Measurements from ENCODE around the gene LMAN1L.

Gene LMAN1L

DNA sequence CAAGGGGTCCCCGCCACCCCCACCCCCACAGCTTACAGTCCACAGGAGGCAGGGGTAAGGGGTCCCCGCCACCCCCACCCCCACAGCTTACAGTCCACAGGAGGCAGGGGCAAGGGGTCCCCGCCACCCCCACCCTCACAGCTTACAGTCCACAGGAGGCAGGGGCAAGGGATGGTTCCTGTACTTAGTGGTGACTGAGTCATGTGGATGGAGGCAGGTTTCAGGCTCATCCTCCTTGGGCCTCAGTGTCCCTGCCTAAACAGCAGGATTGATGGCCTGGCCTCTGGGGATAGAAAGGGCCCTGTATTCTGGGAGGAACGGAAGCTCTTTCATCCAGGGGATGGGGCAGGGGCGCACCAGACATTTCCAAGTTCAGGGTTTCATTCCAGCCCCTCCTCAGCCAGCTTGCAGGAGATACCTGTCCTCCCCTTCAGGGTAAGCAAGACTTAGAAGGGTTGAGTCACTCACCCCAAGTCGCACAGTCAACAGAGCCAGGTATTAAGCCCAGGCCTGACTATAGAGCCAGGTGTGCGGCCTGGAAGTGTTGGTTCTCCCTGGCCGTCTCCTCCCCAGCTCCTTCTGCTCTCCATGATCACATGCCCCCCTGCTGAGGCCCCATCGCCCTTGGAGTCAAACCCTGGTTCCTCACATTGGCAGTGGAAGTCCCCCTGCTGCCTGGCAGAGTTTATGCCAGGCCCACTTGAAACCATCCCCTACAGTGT, 18.2 kb upstream of the LMAN1L start:
- no peak for DNase-seq

DNA sequence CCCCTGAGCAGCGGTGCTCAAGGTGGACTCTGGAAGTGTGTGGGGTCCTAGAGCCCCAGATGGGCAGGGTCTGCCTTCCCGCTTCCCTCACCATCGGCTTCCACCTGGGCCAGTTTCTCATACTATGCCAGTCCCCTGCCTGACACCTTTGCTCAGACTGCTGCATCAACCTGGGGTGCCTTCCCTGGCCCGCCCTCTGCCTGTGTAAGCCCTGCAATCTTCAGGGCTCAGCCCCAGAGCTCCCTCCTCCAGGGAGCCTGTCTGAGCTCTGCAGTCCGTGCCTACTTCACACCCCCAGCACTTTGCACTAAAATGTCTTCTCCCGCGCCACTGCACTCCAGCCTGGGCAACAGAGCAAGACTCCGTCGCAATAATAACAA, 17.7 kb upstream of the LMAN1L start:
- DNase-seq, result no peak

DNA sequence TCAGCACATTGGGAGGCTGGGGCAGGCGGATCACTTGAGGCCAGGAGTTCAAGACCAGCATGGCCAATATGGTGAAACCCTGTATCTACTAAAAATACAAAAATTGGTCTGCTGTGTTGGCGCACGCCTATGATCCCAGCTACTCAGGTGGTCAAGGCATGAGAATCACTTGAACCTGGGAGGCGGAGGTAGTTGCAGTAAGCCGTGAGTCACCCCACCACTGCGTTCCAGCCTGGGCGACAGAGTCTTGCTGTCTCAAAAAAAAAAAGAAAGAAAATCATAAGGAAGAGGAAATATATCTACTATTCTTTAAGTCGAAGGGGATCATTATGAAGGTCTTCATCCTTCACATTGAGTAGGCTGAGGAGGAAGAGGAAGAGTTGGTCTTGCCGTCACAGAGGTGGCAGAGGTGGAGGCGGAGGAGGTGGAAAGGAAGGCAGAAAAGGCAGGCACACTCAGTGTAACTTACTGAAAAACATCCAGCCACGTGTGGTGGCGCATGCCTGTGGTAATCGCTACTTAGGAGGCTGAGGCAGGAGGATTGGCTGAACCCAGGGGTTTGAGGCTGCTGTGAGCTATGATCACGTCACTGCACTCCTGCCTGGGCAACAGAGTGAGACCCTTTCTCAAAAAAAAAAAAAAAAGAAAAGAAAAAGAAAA, 16.5 kb upstream of the LMAN1L start:
- peak; percentile 26 for DNase-seq

DNA sequence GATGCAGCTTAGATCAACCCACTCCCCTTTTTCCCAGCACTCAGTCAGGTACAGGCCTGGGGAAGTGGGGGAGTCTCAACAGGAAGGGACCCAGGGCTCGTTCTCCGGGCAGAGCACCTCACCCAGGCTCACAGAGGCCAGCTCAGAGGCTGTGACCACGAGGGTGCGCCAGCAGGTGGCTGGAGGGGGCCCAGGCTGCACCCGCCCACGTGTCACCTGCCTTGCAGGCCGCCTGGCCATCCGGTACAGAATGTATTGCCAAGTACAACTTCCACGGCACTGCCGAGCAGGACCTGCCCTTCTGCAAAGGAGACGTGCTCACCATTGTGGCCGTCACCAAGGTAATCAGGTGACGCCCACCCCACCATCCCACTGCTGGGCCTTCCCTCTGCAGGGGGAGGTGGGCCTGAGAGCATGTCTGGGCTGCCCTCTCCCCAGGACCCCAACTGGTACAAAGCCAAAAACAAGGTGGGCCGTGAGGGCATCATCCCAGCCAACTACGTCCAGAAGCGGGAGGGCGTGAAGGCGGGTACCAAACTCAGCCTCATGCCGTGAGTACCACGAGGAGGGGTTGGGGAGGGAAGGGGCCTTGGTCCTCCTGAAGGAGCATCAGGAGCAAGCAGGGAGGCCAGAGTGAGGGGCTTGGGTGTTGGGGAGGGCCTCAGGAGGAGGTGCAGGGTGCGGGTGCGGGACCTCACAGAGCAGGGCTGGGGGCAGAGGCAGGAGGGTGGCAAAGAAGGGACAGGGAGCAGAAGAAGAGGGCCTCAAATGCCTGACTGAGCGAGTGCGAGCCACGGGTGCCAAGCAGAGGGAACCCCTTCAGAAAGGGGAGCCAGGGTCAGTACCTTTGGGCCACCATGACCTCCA, 14.0 kb upstream of the LMAN1L start:
- DNase-seq, result peak; percentile 34

DNA sequence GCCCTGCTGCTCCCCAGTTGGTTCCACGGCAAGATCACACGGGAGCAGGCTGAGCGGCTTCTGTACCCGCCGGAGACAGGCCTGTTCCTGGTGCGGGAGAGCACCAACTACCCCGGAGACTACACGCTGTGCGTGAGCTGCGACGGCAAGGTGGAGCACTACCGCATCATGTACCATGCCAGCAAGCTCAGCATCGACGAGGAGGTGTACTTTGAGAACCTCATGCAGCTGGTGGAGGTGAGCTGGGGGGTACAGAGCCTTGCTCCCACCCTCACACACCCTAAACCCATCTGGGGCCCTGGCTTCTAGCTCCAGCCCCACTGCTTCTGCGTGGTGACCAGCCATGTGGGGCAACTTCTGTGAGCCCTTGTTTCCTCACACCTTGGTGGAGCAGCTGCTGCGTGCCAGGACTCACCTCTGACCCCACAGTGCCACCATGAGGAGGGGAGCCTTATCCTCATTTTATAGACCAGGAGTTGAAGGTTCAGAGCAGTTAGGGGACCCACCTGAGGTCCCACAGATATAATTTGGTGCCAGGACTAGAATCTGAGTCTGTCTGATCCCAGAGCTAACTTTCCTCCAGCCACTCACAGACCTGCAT, 13.3 kb upstream of the LMAN1L start:
- peak; percentile 54 for DNase-seq

DNA sequence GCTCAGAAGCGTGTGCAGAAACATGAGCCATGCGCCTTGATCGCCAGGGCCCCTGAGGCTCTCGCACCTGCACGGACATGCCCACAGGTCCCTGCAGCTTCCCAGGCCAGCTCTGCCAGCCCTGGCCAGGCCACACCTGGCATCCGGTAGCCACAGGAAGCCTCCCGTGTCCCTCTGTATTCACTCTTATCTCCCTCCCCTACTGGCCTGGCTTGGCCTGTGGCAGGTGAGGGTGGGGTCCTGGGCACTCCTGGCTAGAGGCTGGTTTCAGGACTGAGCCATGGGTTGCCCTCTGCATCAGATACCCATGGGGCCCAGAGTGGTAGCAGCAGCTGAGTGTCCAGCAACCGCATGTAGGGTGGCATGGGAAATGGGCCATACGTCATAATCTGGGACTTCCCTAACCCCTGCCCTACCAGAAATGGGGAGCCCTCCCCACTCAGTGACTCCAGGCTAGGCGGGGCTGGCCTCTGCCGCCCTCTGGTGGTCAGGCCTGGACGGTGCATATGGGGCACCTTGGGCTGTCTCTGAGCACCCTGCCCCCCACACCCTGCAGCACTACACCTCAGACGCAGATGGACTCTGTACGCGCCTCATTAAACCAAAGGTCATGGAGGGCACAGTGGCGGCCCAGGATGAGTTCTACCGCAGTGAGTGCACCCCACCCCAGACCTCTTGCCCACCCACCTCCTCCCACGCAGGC, 12.6 kb upstream of the LMAN1L start:
- peak; percentile 91 for DNase-seq

DNA sequence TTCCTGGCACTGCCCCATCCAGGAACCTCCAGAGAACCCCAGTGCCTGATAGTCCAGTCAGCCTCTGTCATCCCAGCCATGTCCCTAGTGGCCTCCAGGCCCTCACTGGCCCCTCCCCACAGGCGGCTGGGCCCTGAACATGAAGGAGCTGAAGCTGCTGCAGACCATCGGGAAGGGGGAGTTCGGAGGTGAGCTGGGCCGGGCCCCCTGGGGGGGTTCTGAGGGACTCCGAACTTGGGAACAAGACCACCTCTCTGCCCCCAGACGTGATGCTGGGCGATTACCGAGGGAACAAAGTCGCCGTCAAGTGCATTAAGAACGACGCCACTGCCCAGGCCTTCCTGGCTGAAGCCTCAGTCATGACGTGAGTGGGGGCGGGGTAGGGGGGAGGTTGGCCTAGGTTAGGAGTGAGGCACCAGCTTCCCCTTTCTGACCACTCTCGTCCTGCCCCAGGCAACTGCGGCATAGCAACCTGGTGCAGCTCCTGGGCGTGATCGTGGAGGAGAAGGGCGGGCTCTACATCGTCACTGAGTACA, 12.0 kb upstream of the LMAN1L start:
- peak; percentile 52 for DNase-seq

DNA sequence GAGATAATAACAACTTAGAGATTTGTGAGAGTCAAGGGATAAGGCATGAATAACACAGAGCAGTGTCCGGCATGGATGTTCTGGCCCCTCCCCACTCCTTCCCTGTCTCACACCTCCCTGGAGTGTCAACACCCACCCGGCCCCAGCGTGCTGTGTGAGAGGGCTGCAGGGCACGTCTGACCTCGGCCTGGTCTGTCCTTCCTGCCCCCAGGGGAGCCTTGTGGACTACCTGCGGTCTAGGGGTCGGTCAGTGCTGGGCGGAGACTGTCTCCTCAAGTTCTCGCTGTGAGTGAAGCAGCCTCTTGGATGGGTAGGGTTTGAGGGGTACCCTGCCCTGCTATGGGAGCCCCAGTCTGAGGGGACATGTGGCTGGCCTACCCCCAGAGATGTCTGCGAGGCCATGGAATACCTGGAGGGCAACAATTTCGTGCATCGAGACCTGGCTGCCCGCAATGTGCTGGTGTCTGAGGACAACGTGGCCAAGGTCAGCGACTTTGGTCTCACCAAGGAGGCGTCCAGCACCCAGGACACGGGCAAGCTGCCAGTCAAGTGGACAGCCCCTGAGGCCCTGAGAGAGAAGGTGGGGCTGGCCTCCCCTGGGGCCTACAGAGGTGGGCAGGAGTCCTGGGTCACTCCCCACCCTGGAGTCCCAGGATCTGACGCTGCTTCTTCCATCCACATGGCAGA, 11.2 kb upstream of the LMAN1L start:
- DNase-seq, result no peak

DNA sequence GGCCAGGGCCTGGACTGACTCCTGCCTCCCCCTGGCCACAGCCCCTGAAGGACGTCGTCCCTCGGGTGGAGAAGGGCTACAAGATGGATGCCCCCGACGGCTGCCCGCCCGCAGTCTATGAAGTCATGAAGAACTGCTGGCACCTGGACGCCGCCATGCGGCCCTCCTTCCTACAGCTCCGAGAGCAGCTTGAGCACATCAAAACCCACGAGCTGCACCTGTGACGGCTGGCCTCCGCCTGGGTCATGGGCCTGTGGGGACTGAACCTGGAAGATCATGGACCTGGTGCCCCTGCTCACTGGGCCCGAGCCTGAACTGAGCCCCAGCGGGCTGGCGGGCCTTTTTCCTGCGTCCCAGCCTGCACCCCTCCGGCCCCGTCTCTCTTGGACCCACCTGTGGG, 10.3 kb upstream of the LMAN1L start:
- DNase-seq, result no peak

DNA sequence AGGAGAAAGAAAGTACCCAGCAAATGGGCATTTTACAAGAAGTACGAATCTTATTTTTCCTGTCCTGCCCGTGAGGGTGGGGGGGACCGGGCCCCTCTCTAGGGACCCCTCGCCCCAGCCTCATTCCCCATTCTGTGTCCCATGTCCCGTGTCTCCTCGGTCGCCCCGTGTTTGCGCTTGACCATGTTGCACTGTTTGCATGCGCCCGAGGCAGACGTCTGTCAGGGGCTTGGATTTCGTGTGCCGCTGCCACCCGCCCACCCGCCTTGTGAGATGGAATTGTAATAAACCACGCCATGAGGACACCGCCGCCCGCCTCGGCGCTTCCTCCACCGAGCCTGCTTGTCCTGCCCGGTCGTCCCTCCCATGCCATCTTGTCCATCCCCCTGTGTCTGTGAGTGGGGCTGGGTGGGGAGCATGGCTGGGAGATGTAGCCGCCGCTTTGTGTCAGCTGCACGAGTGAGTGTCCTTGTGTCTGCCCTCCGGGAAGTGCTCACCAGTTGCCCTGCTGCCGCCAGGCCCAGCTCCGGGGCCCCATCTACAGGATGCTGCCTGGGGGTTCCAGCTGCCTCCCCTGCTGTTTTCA, 9.7 kb upstream of the LMAN1L start:
- DNase-seq, result no peak

DNA sequence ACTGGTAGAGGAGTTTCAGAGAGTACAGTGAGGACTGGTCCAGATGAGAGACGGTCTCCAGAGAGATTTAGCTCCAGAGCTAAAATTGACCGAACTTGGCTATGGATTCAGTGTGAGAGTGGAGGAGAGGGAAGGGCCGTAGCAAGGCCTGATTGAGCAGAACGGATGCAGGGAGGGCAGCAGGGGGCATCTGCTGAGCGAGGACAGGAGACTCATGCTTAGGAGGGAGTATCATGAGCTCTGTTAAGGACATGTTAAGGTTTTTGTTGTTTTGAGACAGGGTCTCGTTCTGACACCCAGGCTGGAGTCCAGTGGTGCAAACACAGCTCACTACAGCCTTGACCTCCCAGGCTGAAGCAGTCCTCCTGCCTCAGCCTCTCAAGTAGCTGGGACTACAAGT, 7.7 kb upstream of the LMAN1L start:
- DNase-seq, result no peak

DNA sequence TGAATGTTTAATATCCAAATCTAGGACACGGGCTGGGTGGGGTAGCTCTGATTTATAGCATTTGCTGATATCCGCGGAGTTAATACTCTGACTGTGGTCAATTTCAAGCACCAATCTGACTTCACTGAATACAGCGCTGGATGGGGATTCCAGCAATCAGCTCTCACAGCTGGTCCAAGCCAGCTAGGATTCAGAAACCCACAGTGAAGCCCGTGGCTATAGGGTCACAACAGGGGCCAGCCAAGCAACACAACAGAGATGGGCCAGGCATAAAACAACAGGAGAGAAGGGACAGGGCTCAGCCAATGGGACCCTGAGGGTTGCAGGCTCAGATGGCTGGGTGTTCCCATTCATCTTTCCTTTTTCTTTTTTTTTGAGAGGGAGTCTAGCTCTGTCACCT, 5.4 kb upstream of the LMAN1L start:
- DNase-seq, result no peak

DNA sequence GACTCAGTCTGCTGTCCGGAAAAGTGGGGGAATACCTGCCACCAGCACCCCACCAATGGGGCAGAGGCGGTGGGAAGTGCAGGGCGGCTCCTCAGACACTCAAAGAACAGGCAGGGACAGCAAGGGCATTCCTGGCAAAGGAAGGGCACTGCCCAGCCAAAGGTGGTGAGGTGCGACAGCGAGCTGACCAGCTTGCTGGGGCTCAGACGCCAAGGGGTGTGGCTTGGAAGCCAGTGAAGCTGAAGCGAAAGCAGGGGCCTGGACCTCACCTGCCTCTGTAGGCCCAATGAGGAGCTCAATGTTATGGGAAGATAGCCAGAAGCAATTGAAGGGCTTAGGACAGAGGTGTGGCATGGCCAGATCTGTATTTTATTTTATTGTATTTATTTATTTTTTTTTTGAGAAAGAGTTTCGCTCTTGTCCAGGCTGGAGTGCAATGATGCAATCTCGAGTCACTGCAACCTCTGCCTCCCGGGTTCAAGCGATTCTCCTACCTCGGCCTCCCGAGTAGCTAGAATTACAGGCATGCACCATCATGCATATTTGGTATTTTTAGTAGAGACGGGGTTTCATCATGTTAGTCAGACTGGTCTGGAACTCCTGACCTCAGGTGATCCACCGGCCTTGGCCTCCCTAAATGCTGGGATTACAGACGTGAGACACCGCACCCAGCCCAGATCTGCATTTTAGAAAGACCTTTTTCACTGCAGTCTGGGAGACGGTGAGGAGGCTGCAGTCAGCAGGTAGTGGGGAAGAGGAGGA, 4.4 kb upstream of the LMAN1L start:
- DNase-seq, result no peak

DNA sequence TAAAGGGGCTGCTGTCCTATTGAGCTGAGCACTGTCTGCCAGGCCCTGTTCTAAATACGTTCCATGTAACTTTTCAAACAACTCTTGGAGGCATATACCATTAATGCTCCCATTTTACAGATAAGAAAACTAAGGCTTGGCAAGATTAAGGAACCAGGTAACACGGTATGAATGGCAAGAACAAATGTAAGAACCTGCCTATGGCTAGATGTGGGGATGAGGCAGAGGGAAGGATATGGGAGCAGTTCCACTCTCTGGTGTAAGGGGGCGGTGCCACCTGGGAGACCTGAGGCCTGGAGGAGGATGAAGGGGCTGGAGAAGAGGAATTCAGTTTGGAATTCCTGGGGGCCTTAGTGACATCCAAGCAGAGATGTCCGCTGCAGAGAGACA, 3.8 kb upstream of the LMAN1L start:
- DNase-seq, result no peak

DNA sequence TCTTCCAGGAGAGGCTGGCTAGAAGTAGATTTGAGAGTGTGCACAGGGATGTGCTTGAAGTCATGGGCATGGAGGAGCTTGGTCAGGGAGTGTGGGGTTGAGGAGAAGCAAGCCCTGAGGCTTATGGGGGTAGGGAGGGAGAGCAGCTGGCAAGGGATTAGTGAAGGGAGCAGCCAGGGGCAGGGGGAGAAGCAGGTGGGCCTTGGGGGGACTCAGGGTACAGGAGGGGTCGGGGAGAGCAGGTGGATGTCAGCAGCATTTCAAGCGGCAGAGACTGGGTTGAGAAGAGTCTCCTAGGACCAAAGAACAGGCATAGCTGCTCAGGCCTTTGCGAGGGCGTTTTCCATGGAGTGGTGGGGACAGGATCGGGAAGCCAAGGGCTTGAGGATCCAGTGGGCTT, 3.4 kb upstream of the LMAN1L start:
- no peak for DNase-seq

DNA sequence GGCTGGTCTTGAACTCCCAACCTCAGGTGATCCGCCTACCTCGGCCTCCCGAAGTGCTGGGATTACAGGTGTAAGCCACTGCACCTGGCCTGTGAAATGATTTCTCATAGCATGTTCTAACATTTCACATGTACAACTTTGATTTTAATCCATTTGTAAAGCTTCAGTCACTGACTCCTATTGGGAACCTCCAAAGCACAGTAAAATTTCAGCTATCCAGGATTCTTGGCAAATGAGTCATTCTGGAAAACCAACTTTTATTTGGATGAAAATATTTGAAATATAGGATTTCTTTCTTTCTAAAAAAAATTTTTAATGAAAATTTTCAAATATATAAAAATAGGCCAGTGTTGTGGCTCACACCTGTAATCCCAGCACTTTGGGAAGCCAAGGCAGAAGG, 2.7 kb upstream of the LMAN1L start:
- no peak for DNase-seq

DNA sequence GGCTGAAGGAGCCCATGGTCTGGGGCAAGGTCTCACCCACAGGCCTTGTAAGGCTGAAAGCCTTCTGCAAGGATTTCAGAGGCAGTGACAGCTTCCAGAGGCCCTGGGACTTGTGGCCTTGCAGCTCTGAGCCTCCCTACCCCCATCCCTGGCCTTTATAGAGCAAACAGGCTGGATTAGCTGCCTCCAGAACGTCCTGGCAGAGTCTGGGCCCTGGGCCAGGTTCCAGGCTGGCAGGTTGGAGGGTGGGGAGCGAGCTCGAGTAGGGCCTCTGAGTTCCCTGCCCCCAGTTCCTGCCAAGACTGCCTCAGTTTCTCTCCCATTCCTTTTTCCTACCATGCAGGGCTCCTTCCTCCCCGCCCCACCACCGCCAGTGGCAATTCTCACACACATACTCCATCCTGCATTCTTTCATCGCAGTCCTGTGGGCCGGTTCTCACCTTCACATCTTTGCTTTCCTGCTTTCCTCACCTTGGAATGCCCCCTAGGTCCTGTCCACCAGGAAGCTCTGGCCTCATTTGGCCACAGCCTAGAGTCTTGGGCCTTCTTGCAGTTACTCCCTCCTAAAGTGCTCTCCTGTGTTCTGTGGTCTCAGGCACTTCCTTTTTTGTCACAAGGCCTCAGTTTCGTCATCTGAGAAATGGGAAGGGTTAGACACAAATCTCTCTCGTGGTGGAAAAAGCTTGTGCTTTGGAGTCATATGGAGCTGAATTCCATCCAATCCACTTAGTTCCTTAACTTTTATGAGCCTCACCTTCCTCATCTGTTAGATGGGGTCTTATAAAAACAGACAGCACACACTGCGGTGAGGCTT, 2.7 kb downstream of the LMAN1L start:
- no peak for DNase-seq

DNA sequence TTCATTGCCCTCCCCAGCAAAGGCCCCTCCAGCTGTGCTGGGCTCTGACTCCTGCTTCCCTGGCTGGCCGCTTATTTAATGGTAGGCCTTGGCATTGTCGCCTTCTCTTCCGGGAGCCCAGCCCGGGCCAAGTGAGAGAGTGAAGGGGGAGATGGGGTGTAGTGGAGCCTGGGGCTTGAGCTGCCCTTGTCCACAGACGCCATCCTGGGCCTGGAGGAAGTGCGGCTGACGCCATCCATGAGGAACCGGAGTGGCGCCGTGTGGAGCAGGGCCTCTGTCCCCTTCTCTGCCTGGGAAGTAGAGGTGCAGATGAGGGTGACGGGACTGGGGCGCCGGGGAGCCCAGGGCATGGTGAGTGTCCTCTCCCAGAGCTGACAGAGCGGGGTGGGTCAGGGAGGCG, 3.3 kb downstream of the LMAN1L start:
- no peak for DNase-seq

DNA sequence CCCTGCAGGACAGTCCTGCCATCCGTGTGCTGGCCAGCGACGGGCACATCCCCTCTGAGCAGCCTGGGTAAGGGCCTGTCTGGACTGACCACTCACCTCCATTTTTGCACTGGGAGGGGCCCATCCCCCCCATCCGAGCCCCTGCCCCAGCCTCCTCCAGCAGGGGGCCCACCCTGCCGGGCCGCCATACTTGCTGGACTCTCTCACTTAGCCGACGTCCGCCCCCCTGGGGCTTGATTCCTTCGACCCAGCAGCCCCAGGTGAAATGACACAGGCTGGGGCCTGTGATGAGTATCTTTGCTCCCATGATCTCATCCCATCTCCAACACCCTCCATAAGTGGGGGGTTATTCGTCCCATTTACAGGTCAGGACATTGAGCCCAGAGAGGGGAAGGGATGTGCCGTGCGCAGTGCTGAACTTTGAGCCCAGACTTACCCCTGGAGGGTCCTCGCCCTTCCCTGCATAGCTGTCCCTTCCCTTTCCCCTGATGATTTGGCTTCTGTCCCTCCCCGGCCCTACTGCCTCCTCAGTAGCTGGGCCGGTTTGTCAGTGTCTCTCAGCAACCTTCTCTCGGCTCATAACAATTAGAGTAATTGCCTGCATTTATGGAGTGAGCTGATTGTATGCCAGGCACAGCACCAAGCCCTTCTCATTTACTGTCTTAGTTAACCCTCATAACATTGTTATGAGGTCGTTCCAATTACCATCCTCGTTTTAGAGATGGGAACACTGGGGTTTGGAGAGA, 4.2 kb downstream of the LMAN1L start:
- no peak for DNase-seq
